AG04450 (cell line): ENCODE results near the gene TLE1. TPM values are rescaled to one million over a fixed set of nuclear protein-coding genes. Genes with fewer than 3 reads are reported as not detected.

ENCODE experiments used
- CTCF ChIA-PET: fragments of 300-600, 350-600 bp; formaldehyde crosslinking; extraction: SDS; loops from one replicate; lab custom pipeline; 2022; ENCODE audit warnings: antibody characterized with exemption, inconsistent platforms; lab: Charles Lee
- POLR2A ChIA-PET: fragments of 350-600 bp; formaldehyde crosslinking; extraction: SDS; loops from one replicate; lab custom pipeline; 2021; ENCODE audit warnings: antibody characterized with exemption, inconsistent platforms; lab: Yijun Ruan, JAX
- DNase-seq: peaks from one replicate; pipeline ENCODE4 v3.0.0-alpha.2; 2011; ENCODE audit warnings: low read depth, low spot score
- H3K27ac ChIP-seq: one replicate; pipeline ENCODE4 v1.5.1; 2012; ENCODE audit warnings: low read depth, low read length, control low read depth
- H3K27me3 ChIP-seq: one replicate; pipeline ENCODE4 v1.6.0; 2012; ENCODE audit warnings: low read length; ENCODE audit not compliant: control insufficient read depth, insufficient read depth
- H3K4me3 ChIP-seq: 2 replicates; pipeline ENCODE4 v1.5.1; 2011; ENCODE audit warnings: mild to moderate bottlenecking, low read depth, low read length, control low read depth
- H3K9me3 ChIP-seq: 2 replicates; pipeline ENCODE4 v1.5.1; 2012; ENCODE audit warnings: low read length; ENCODE audit not compliant: control insufficient read depth, insufficient read depth
- polyA plus RNA-seq: library from polyadenylated mRNA; depleted of rRNA; stranded (reverse); fragments of >200 nt; gene quantifications from 2 replicates; pipeline ENCODE4 v1.2.3, GENCODE V29; 2011
- TF ChIP-seq, protein P1 (sequence below): IDR thresholded peaks from 2 replicates; pipeline ENCODE4 v1.5.1; 2011; ENCODE audit warnings: low read depth, low read length, control low read depth, inconsistent platforms

TLE1 gene
- polyA plus RNA-seq, 1 experiment: 42.8 TPM

DNA sequence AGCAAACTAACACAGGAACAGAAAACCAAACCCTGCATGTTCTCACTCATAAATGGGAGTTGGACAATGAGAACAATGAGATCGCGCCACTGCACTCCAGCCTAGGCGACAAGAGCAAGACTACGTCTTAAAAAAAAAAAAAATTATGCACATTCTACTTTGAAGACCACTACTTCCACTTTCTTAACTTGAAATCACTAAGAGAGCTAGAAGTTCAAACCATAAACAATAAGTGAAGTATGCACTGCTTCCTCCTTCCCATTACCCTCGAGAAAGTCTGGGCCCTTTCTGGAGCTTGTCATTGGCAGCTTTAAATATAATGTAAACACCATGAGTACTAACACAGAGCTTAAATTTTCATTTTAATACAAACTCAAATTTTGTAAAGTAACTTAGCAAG, 94.9 kb downstream of the TLE1 start:
- no peak overlapping the region for H3K4me3 ChIP-seq
- no peak for DNase-seq
- H3K9me3 ChIP-seq: no peaks in the 10 kb centered on the region; the same call in 1 of the 2 replicates
- CTCF ChIA-PET: no interaction called here
- H3K27me3 ChIP-seq: no peaks in the 10 kb centered on the region
- TF ChIP-seq, protein P1, sequence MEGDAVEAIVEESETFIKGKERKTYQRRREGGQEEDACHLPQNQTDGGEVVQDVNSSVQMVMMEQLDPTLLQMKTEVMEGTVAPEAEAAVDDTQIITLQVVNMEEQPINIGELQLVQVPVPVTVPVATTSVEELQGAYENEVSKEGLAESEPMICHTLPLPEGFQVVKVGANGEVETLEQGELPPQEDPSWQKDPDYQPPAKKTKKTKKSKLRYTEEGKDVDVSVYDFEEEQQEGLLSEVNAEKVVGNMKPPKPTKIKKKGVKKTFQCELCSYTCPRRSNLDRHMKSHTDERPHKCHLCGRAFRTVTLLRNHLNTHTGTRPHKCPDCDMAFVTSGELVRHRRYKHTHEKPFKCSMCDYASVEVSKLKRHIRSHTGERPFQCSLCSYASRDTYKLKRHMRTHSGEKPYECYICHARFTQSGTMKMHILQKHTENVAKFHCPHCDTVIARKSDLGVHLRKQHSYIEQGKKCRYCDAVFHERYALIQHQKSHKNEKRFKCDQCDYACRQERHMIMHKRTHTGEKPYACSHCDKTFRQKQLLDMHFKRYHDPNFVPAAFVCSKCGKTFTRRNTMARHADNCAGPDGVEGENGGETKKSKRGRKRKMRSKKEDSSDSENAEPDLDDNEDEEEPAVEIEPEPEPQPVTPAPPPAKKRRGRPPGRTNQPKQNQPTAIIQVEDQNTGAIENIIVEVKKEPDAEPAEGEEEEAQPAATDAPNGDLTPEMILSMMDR: no peak
- POLR2A ChIA-PET: no interaction called here
- H3K27ac ChIP-seq: no peak overlapping the region

DNA sequence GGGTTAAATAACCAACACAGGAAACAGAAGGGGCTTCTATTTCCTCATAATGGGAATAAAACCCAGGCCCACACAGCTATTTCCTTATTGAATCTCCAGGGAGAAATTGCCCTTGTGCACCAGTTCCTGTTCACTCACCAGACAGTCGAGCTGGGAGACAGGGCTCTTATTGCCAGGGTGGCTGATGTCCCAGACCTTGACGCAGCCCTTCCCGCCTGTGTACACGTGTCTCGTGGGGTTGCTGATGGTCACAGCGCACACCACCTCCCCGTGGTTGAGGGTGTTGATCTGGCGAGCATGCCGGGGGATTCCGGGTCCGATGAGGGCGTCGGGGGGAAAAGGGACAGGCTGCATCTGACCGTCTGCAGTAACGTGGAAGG, 96.5 kb downstream of the TLE1 start:
- no peak overlapping the region for H3K4me3 ChIP-seq
- no peaks in the 10 kb centered on the region for H3K27me3 ChIP-seq
- DNase-seq: no peak
- H3K9me3 ChIP-seq: no peaks in the 10 kb centered on the region; the same call in 1 of the 2 replicates
- ChIA-PET POLR2A (no interaction called here), CTCF (no interaction called here)
- no peak overlapping the region for H3K27ac ChIP-seq
- TF ChIP-seq, protein P1: no peak

DNA sequence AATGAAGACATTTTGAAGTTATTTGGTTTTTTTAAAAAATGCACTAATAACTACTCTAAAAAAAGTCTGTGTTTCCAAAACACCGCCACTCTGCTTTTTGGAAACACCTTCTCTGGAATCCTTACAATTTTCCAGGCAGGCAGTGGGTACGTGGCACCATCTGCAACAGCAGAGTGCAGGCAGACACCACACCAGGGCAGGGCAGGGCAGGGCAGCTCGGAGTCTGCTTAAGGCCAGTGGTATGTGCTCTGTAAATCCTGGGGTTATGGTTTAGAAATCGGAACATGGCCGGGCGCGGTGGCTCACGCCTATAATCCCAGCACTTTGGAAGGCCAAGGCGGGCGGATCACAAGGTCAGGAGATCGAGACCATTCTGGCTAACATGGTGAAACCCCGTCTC, 97.6 kb downstream of the TLE1 start:
- no peaks in the 10 kb centered on the region for H3K27me3 ChIP-seq
- no peak for DNase-seq
- no peaks in the 10 kb centered on the region; the same call in 1 of the 2 replicates for H3K9me3 ChIP-seq
- TF ChIP-seq, protein P1: no peak
- ChIA-PET POLR2A (no interaction called here), CTCF (no interaction called here)
- no peak overlapping the region for H3K27ac ChIP-seq
- H3K4me3 ChIP-seq: no peak overlapping the region

DNA sequence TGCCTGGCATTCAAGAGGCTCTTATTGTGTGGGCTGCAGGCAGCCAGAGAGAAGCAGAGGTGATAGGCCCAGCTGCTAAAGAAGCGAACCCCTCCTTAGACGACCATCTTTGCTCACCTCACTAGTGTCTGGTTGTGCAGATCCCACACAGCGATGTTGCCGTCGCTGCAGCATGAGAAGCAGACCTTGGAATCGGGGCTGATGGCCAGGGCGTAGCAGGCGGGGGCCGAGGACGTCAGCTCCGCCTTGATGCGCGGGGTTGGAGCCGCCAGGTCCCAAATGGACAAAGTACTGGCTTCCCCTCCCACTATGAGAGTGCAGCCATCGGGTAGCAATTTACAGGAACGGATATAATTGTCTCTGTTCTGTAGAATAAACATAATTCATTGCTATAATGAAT, 98.7 kb downstream of the TLE1 start:
- ChIA-PET POLR2A (no interaction called here), CTCF (no interaction called here)
- no peak for DNase-seq
- Histone ChIP-seq H3K27me3 (no peaks in the 10 kb centered on the region), H3K4me3 (no peak overlapping the region), H3K27ac (no peak overlapping the region), H3K9me3 (no peaks in the 10 kb centered on the region; the same call in 1 of the 2 replicates)
- TF ChIP-seq, protein P1: no peak

DNA sequence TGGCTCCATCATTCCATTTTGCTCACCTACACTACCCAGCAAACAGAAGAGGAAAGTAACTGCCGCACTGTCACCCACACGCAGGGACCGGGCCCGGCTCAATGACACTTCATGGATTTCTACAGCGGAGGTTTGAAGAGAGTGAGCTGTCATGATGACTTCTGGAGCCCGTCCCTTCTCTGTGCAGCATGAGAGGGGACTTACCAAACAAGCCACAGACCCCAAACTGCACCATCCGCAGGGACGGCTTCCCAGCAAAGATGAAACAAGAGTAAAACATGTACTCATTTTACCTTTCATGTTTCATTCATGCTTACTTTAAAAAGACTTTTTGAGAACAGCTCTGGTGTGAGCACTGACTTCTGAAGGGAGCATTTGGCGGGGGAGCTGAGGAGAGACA, 99.5 kb downstream of the TLE1 start:
- H3K27ac ChIP-seq: no peak overlapping the region
- POLR2A ChIA-PET: no interaction called here
- CTCF ChIA-PET: no interaction called here
- no peaks in the 10 kb centered on the region for H3K9me3 ChIP-seq
- H3K4me3 ChIP-seq: no peak overlapping the region
- no peak for DNase-seq
- TF ChIP-seq, protein P1: no peak
- no peaks in the 10 kb centered on the region for H3K27me3 ChIP-seq
